Adrenal gland (tissue), 12 donors: ENCODE results near the gene AUTS2. TPM values are rescaled to one million over a fixed set of nuclear protein-coding genes. Genes with fewer than 3 reads are reported as not detected.

ENCODE experiments used
- DNase-seq, 7 donors: peaks; one replicate each; pipeline ENCODE4 v3.0.0-alpha.2; 2019 to 2020
- H3K27ac ChIP-seq, 5 donors: fragments of 200-600 bp; sonication (generic) in 4 of 5; 1 replicate in 3 of 5; 2 replicates in 2 of 5; pipeline versions ENCODE4 v1.5.1 to v1.8.0; 2016 to 2020; ENCODE audit warnings: mild to moderate bottlenecking in 1 of 5
- H3K27me3 ChIP-seq: fragments of 200-600 bp; 2 replicates; pipeline ENCODE4 v1.8.0; 2021
- H3K36me3 ChIP-seq, 2 donors: fragments of 200-600 bp; replicated peaks in 1 of 2; 1 replicate in 1 of 2; 2 replicates in 1 of 2; pipeline versions ENCODE4 v1.5.1 to v1.8.0; 2018 to 2022
- H3K4me1 ChIP-seq, 2 donors: fragments of 200-600 bp; replicated peaks in 1 of 2; 1 replicate in 1 of 2; 2 replicates in 1 of 2; pipeline versions ENCODE4 v1.5.1 to v1.8.0; 2018 to 2021
- H3K4me3 ChIP-seq, 4 donors: fragments of 200-600 bp; sonication (generic) in 3 of 4; one replicate each; pipeline ENCODE4 v1.5.1; 2016 to 2018
- H3K9me3 ChIP-seq, 3 donors: fragments of 200-600 bp; sonication (generic) in 1 of 3; replicated peaks in 1 of 3; 1 replicate in 2 of 3; 2 replicates in 1 of 3; pipeline versions ENCODE4 v1.5.1 to v1.8.0; 2016 to 2021
- POLR2A ChIP-seq, 2 donors: fragments of 450-650 bp; IDR thresholded peaks; one replicate each; pipeline ENCODE4 v1.6.1; 2017; ENCODE audit warnings: antibody characterized with exemption in 2 of 2, mild to moderate bottlenecking in 2 of 2, moderate library complexity in 1 of 2
- WGBS, 4 donors: extraction: QIAGEN DNeasy Blood & Tissue Kit in 2 of 4; methylation state at CpG; one replicate each; pipeline versions ENCODE4 v1.1.5 to v1.1.7; 2013 to 2017; 5-methylcytosine and 5-hydroxymethylcytosine counted together
- intact Hi-C, 2 donors: fragments of 100-400 bp; cut with DNase I; formaldehyde crosslinking; loops; one replicate each; pipeline versions ENCODE4 v1.14.1 to v1.15.0; 2022 to 2023
- polyA plus RNA-seq, 3 donors: library from polyadenylated mRNA; stranded (reverse); fragments of 200-250 nt in 2 of 3; fragments of 350-450 nt in 1 of 3; fragmentation: Illumina TruSeq in 1 of 3; extraction: RNeasy Lipid Tissue Mini Kit (QIAGEN cat#74804) in 1 of 3; gene quantifications; one replicate each; pipeline ENCODE4 v1.2.3, GENCODE V29; 2013 to 2014
- total RNA-seq, 9 donors: library from RNA; depleted of rRNA in 4 of 9; stranded (reverse); fragments of >200 nt in 4 of 9; fragments of 120-200 nt in 1 of 9; fragmentation: NEBNext Ultra II Directional in 1 of 9; extraction: Animal tissue kit (Norgen Biotek cat#: 25700) in 1 of 9; gene quantifications; one replicate each; pipeline versions ENCODE4 v1.1.0 to v1.2.4, GENCODE V29; 2013 to 2023
- TF ChIP-seq, protein P1 (sequence below), 6 experiments: fragments of 450-650 bp in 4 of 6; fragments of 200-600 bp in 2 of 6; sonication (generic) in 1 of 6; IDR thresholded peaks; 1 replicate in 5 of 6; 2 replicates in 1 of 6; pipeline versions ENCODE4 v1.5.1 to v1.8.0; 2016 to 2021; ENCODE audit warnings: antibody characterized with exemption in 6 of 6, mild to moderate bottlenecking in 2 of 6, moderate library complexity in 1 of 6
- donor health status: healthy with polysubstance abuse.
- donor health status: Bipolar disorder and iron deficiency.
- donor health status: DM: yes; HTN: yes; CAD: no.
- donor health status: DM: no; HTN: no; CAD: no.
- donor health status: DM: no; HTN: no; CAD: no.
- donor health status: DM: yes; HTN: yes; CAD: no.

The AUTS2 gene
- total and polyA plus RNA-seq, 12 donors, result 6.4 to 44.0 (median 15.2) TPM

DNA sequence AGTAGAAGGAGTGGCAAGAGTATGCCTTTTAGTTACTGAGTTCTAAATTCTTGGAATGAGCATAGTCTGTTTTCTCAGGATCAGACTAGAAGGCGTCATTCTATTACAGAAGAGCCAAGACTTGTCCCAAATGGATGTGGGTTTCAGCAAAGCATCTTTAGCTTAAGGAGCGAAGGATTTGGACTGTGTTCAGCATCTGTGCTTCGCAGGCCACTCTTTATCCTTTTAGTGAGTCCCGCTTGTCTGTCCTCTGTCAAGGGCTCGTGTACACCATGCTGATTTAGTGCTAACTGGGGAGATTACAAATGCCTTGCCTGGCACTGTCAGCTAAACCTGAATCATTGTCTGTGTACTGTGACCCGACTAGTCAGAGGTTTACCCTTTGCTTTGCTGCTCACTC lies 465.7 kb downstream of the AUTS2 start:
- no peaks in the 10 kb centered on the region for H3K36me3 ChIP-seq
- H3K27ac ChIP-seq, result no peak overlapping the region
- peak in 4 of 7 donors; percentile 24 to 49 (median 37) for DNase-seq
- 49 to 62% (median 55%) methylated on average over 6 of the region's 6 CpGs for WGBS, 4 donors
- peaks cover 0 to 16% of the 10 kb centered on the region in 2 donors for H3K4me1 ChIP-seq
- no peaks in the 10 kb centered on the region for H3K9me3 ChIP-seq
- H3K27me3 ChIP-seq, result no peaks in the 10 kb centered on the region
- TF ChIP-seq, protein P1, sequence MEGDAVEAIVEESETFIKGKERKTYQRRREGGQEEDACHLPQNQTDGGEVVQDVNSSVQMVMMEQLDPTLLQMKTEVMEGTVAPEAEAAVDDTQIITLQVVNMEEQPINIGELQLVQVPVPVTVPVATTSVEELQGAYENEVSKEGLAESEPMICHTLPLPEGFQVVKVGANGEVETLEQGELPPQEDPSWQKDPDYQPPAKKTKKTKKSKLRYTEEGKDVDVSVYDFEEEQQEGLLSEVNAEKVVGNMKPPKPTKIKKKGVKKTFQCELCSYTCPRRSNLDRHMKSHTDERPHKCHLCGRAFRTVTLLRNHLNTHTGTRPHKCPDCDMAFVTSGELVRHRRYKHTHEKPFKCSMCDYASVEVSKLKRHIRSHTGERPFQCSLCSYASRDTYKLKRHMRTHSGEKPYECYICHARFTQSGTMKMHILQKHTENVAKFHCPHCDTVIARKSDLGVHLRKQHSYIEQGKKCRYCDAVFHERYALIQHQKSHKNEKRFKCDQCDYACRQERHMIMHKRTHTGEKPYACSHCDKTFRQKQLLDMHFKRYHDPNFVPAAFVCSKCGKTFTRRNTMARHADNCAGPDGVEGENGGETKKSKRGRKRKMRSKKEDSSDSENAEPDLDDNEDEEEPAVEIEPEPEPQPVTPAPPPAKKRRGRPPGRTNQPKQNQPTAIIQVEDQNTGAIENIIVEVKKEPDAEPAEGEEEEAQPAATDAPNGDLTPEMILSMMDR (IDR thresholded peaks at IDR 0.05), result no peak
- no peak for TF ChIP-seq POLR2A (IDR thresholded peaks at IDR 0.05)
- H3K4me3 ChIP-seq, result no peak overlapping the region
- intact Hi-C loops, result no loop called here

DNA sequence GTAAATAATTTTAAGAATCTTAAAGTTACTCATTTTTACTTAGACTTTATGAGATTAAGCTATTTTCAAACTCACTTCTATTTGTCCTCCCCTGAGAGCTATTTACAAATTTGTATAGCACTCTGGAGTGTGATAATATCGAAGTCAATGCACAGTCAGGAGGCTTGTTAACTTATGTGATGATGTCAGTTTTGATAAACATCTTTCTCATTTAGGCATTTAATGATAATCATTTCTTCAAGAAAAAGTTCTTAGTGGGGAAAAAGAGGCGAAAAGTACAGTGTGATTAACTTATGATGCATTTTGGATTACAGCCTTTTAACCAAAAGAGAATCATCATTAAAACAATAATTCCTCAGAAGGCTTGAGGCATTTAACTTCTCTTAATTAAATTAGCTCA lies 468.6 kb downstream of the AUTS2 start:
- no peaks in the 10 kb centered on the region for H3K9me3 ChIP-seq
- intact Hi-C loops, result no loop called here
- TF ChIP-seq, protein P1 (IDR thresholded peaks at IDR 0.05), result no peak
- no peak for TF ChIP-seq POLR2A (IDR thresholded peaks at IDR 0.05)
- no peak overlapping the region for H3K27ac ChIP-seq
- WGBS, 4 donors, result 91 to 95% (median 92%) methylated on average over 2 of the region's 2 CpGs
- H3K36me3 ChIP-seq, result no peaks in the 10 kb centered on the region
- H3K27me3 ChIP-seq, result no peaks in the 10 kb centered on the region
- H3K4me1 ChIP-seq, result peaks cover 3 to 22% of the 10 kb centered on the region in 2 donors
- no peak overlapping the region for H3K4me3 ChIP-seq
- no peak for DNase-seq

DNA sequence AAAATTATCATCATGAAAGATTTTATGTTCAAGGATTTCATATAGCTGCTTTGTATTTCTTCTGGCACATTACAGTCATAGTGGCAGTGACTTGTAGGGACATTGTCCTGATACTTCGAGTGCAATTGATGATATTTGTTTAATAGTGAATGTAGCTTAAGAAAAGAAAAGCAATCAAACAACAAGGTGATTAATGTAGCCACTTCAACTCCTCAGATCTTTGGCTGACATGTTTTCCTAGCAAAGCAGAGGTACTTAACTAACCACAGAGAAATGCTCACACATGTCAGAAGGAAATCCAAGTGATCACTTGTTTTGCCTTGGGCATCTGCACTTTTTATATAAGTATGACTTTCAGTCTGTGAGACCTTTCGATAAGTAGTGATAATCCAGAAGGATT lies 470.3 kb downstream of the AUTS2 start:
- TF ChIP-seq, protein P1 (IDR thresholded peaks at IDR 0.05), result no peak
- intact Hi-C loops, result no loop called here
- Histone ChIP-seq H3K27ac (no peak overlapping the region), H3K4me1 (peaks cover 5 to 22% of the 10 kb centered on the region in 2 donors), H3K4me3 (no peak overlapping the region), H3K27me3 (no peaks in the 10 kb centered on the region), H3K9me3 (no peaks in the 10 kb centered on the region), H3K36me3 (no peaks in the 10 kb centered on the region)
- 93 to 100% (median 96%) methylated on average over 2 of the region's 2 CpGs for WGBS, 4 donors
- DNase-seq, result no peak

DNA sequence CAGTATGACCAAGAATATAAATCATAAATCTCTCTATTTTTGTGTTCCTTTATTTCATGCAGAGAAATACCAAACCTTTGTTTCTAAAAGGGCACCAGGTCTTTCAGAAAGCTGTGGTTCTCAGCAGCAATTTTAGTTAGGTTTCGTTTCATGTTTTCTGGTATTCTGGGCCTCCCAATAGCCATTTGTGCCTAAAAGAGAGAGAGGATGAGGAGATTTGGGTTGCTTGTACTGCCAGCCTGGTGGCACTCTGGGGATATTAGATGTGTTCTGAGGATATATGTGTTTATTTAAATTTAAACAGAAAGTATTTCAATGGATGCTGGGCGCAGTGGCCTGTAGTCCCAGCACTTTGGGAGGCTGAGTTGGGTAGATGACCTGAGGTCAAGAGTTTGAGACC lies 471.7 kb downstream of the AUTS2 start:
- H3K4me1 ChIP-seq, result peaks cover 5 to 14% of the 10 kb centered on the region in 2 donors
- DNase-seq, result no peak
- H3K27ac ChIP-seq, result no peak overlapping the region
- no peak overlapping the region for H3K4me3 ChIP-seq
- intact Hi-C loops, result no loop called here
- TF ChIP-seq, protein P1 (IDR thresholded peaks at IDR 0.05), result no peak
- TF ChIP-seq POLR2A (IDR thresholded peaks at IDR 0.05), result no peak
- H3K36me3 ChIP-seq, result no peaks in the 10 kb centered on the region
- H3K9me3 ChIP-seq, result no peaks in the 10 kb centered on the region
- H3K27me3 ChIP-seq, result no peaks in the 10 kb centered on the region
- 92 to 98% (median 96%) methylated on average over 2 of the region's 2 CpGs for WGBS, 4 donors
